ENCODE results near the gene ZNF536. TPM values are rescaled to one million over a fixed set of nuclear protein-coding genes. Genes with fewer than 3 reads are reported as not detected.

ZNF536 gene
- total RNA-seq, 6 donors from 2014 or later, result 0.34 to 0.78 (median 0.71) TPM; not detected in 2

GRCh38 chr19:30606114-30607050, 234.2 kb downstream of the ZNF536 start:
- no peak for DNase-seq

More at GRCh38 chr19:30606114-30607050, 234.2 kb downstream of the ZNF536 start:
- WGBS, 2 donors, result 58 to 64% methylated on average over 8 of the region's 8 CpGs
- TF ChIP-seq POLR2AphosphoS5 (IDR thresholded peaks at IDR 0.05) (no peak), EP300 (IDR thresholded peaks at IDR 0.05) (no peak)
- Histone ChIP-seq H3K9me3 (no peaks in the 10 kb centered on the region), H3K4me3 (no peak overlapping the region), H3K36me3 (no peaks in the 10 kb centered on the region), H3K4me1 (no peaks in the 10 kb centered on the region), H3K27me3 (no peaks in the 10 kb centered on the region), H3K27ac (no peak overlapping the region)
- no peak for ATAC-seq (ENCODE audit: low FRiP score in 2 of 2)
